Effector memory CD4-positive, alpha-beta T cell (primary cell): ENCODE measurements around the gene CCDC178.
"Not testable (repeated sequence)": the region's sequence is repeated elsewhere in the genome, so short reads cannot be mapped to it uniquely, and the experiment has no call there.

Experiments used
- DNase-seq, 3 donors: peaks; one replicate each; pipeline ENCODE4 v3.0.0-alpha.2; 2020
- H3K27ac ChIP-seq: 2 replicates; pipeline ENCODE4 v1.7.0; 2013; ENCODE audit warnings: mild to moderate bottlenecking, low read length, moderate library complexity; ENCODE audit not compliant: insufficient read depth, poor library complexity, severe bottlenecking
- H3K27me3 ChIP-seq: replicated peaks from 2 replicates; pipeline ENCODE4 v1.7.0; 2013; ENCODE audit warnings: mild to moderate bottlenecking, low read length; ENCODE audit not compliant: insufficient read depth, control insufficient read depth, poor library complexity, severe bottlenecking
- H3K36me3 ChIP-seq: 2 replicates; pipeline ENCODE4 v1.7.0; 2013; ENCODE audit warnings: mild to moderate bottlenecking, low read length, moderate library complexity; ENCODE audit not compliant: control insufficient read depth, insufficient read depth
- H3K4me1 ChIP-seq: 2 replicates; pipeline ENCODE4 v1.7.0; 2013; ENCODE audit warnings: low read length, mild to moderate bottlenecking; ENCODE audit not compliant: control insufficient read depth, insufficient read depth, poor library complexity, severe bottlenecking
- H3K4me3 ChIP-seq: 2 replicates; pipeline ENCODE4 v1.7.0; 2013; ENCODE audit warnings: low read length, low read depth, mild to moderate bottlenecking; ENCODE audit not compliant: insufficient read depth, poor library complexity, severe bottlenecking
- H3K9me3 ChIP-seq: 2 replicates; pipeline ENCODE4 v1.7.0; 2013; ENCODE audit warnings: mild to moderate bottlenecking, low read length, moderate library complexity; ENCODE audit not compliant: control insufficient read depth

The CCDC178 gene

DNA sequence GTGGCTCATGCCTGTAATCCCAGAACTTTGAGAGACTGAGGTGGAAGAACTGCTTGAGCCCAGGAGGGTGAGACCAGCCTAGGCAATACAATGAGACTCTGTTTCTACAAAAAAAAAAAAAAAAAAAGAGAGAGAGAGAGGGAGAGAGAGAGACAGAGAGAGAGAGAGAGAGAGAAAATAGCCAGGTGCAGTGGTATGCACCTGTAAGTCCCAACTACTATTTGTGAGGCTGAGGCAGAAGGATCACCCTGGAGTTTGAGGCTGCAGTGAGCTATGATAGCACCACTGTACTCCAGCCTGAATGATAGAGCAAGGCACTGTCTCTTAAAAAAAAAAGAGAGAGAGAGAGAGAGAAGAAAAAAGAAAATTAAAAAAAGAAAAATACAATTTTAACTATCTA lies 245.7 kb downstream of the CCDC178 start:
- H3K27me3 ChIP-seq = no peaks in the 10 kb centered on the region
- H3K4me1 ChIP-seq = no peaks in the 10 kb centered on the region
- H3K27ac ChIP-seq = no peak overlapping the region
- H3K36me3 ChIP-seq = no peaks in the 10 kb centered on the region
- H3K9me3 ChIP-seq = no peaks in the 10 kb centered on the region
- no peak overlapping the region for H3K4me3 ChIP-seq
- DNase-seq = no peak

DNA sequence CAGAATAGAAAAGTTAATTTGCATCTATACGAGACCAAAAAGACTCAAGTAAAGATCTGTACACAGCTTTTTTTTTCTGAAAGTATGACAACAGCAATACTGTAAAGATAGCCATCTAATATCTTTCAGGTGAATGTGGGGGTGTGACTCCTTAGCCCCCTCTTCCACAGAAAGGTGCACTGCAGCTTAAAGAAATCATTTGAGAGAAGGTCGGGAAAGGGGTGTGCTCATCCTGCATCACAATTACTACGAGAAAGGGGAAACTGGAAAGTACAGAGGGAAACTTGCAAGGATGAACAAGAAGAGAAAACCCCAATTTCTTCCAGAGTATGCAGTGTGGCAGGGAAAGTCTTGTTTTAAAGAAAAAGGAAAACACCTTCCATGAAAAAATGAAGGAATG lies 255.6 kb downstream of the CCDC178 start:
- no peak for DNase-seq
- Histone ChIP-seq H3K9me3 (no peaks in the 10 kb centered on the region), H3K27me3 (no peaks in the 10 kb centered on the region), H3K27ac (no peak overlapping the region), H3K4me3 (no peak overlapping the region), H3K4me1 (no peaks in the 10 kb centered on the region), H3K36me3 (no peaks in the 10 kb centered on the region)

DNA sequence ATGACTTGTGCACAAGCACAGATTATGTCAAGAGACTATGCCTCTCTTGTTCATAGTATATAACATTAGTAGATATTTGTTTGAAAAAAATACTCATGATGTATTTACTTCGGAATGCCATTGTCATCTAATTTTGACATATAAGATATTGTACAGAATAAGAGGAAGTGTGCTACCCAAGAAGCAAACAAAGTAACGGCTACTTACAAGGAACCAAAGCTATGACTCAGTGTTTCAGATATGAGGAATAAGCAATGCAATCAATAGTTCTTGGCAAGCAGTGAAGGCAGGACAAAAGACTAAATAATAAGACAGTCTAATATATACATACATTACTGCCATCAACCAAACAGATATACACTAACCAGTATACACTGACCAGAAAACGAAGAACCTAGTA lies 256.3 kb downstream of the CCDC178 start:
- H3K36me3 ChIP-seq = no peaks in the 10 kb centered on the region
- no peak overlapping the region for H3K4me3 ChIP-seq
- DNase-seq = no peak
- H3K4me1 ChIP-seq = no peaks in the 10 kb centered on the region
- H3K27ac ChIP-seq = no peak overlapping the region
- no peaks in the 10 kb centered on the region for H3K9me3 ChIP-seq
- H3K27me3 ChIP-seq = no peaks in the 10 kb centered on the region

DNA sequence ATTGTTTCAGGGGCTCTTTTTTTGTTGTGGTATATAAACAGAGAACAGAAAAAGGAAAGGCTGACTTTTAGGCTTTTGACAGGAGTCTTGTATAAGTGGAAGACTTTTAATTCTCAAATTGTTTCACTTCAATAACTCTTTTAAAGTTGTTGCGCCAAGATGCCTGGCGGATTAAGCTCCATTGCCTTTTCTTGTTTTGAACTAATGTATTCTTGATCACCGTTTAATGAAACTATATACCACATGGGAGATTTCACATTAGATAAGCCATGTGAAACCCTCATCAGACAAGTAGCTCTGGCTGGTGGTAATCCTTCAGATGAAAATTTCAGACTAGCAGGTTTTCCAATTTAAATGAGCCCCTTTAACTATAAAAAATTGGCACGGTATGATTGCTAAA lies 257.4 kb downstream of the CCDC178 start:
- no peak overlapping the region for H3K27ac ChIP-seq
- H3K36me3 ChIP-seq = no peaks in the 10 kb centered on the region
- no peaks in the 10 kb centered on the region for H3K27me3 ChIP-seq
- H3K4me1 ChIP-seq = no peaks in the 10 kb centered on the region
- no peaks in the 10 kb centered on the region for H3K9me3 ChIP-seq
- no peak for DNase-seq
- H3K4me3 ChIP-seq = no peak overlapping the region

DNA sequence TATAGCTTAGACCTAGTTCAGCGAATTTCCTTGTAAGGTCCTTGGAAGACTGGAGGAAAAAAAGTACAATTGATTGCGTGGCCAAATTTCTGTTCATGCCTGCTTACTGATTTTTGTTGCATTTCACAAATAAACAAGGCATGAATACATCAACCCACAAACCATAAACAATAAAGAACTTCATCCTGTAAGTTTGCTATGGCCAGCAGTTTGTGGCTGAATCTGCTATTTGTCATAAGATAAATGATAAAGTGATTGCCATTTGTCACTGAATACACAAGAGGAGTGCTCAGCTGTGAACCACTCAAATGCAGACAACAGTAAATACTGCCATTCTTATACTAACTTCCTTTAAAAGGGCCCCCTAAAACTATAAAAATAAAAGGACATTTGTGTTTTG lies 259.5 kb downstream of the CCDC178 start:
- no peak overlapping the region for H3K4me3 ChIP-seq
- no peak overlapping the region for H3K27ac ChIP-seq
- no peaks in the 10 kb centered on the region for H3K36me3 ChIP-seq
- no peaks in the 10 kb centered on the region for H3K27me3 ChIP-seq
- DNase-seq = no peak
- H3K4me1 ChIP-seq = no peaks in the 10 kb centered on the region
- no peaks in the 10 kb centered on the region for H3K9me3 ChIP-seq

DNA sequence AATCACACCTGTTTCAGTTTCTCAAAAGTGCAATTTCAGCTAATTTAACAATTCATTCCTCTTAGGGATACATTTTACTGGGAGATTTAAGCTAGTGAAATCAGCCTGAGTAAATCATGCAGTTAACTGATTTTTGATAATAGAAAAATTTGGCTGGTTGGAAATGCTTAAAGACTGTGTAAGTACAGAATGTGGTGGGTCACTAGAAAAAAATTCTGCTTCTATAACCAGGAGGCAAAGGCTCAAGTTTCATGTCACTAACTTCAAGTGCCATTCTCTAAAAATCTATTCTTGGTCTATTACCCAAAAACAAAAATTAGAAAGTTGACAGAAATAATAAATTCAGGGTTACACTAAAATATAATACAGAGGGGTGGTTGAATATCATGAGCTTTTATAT lies 271.3 kb downstream of the CCDC178 start:
- DNase-seq = no peak
- Histone ChIP-seq H3K27me3 (no peaks in the 10 kb centered on the region), H3K36me3 (no peaks in the 10 kb centered on the region), H3K27ac (no peak overlapping the region), H3K9me3 (no peaks in the 10 kb centered on the region), H3K4me1 (no peaks in the 10 kb centered on the region), H3K4me3 (no peak overlapping the region)

DNA sequence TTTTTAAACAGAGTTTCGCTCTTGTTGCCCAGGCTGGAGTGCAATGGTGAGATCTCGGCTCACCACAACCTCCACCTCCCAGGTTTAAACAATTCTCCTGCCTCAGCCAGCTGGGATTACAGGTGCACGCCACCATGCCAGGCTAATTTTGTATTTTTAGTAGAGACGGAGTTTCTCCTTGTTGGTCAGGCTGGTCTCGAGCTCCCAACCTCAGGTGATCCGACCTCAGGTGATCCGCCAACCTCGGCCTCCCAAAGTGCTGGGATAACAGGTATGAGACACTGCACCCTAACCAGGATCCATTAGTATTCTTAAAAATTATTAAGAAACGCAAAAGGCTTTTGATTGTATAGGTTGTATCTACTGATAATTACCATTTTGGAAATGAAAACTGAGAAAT lies 276.4 kb downstream of the CCDC178 start:
- H3K36me3 ChIP-seq, H3K27ac ChIP-seq, H3K27me3 ChIP-seq, H3K4me1 ChIP-seq, H3K4me3 ChIP-seq, H3K9me3 ChIP-seq, DNase-seq: not testable (repeated sequence)

DNA sequence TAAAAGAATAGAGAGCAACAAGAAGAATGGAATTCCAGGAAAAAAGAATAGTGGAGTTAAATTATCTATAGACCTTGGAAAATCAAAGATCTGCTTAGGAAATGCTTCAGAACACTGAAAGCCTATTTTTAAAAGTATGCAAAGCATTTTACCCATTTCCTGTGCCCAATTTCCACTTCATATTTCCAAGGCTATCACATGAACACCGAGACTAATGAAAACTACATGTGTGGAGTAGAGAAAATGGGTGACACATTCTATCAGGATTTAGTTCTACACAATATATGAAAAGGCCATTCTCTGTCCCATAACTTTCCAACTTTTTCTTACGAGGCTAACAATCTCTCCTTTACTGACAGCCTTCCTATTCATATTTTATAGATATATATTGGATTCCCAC lies 279.4 kb downstream of the CCDC178 start:
- H3K4me1 ChIP-seq = no peaks in the 10 kb centered on the region
- no peak for DNase-seq
- no peaks in the 10 kb centered on the region for H3K27me3 ChIP-seq
- H3K27ac ChIP-seq = no peak overlapping the region
- no peaks in the 10 kb centered on the region for H3K9me3 ChIP-seq
- no peaks in the 10 kb centered on the region for H3K36me3 ChIP-seq
- no peak overlapping the region for H3K4me3 ChIP-seq

DNA sequence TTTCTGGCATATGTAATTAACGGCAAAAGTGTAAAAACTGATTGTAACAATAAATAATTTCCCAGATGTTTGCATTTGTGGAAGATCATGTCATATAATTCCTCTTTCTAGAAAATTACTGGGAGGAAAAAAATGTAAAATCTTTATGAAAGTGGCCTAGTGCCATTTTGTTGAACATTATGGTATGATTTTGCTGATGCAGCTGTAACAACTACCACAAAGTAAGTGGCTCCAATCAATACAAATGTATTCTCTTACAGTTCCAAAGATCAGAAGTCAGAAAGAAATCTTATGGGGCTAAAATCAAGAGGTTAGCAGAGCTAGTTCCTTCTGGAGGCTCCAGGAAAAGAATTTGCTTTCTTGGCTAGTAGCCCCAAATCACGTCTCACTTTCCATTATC lies 281.4 kb downstream of the CCDC178 start:
- no peak overlapping the region for H3K27ac ChIP-seq
- DNase-seq = no peak

DNA sequence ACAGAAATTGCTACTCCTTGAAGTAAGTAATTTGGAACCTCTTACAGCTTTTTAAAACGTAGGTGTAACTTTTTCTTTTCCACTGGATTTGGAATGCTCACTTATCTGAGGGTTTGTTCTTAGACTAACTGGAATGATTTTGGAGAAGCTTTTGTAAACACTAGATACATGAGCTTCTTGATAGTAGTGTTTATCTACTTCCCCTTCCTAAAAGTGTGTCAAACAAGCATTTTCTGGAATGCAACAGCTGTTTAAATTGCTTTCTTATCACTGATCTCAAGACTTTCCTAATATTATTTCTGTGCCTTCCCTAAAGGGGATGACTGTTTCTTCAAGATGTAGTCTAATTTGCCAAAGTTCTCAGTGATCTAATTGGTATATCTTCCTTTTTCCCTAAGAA lies 282.6 kb downstream of the CCDC178 start:
- no peak for DNase-seq
- no peaks in the 10 kb centered on the region for H3K9me3 ChIP-seq
- no peaks in the 10 kb centered on the region for H3K27me3 ChIP-seq
- H3K27ac ChIP-seq = no peak overlapping the region
- H3K4me1 ChIP-seq = no peaks in the 10 kb centered on the region
- H3K36me3 ChIP-seq = no peaks in the 10 kb centered on the region
- H3K4me3 ChIP-seq = no peak overlapping the region

More for the DNA sequence above, 281.4 kb downstream of the CCDC178 start:
- Histone ChIP-seq H3K4me1 (no peaks in the 10 kb centered on the region), H3K9me3 (no peaks in the 10 kb centered on the region), H3K36me3 (no peaks in the 10 kb centered on the region), H3K4me3 (no peak overlapping the region), H3K27me3 (no peaks in the 10 kb centered on the region)

DNA sequence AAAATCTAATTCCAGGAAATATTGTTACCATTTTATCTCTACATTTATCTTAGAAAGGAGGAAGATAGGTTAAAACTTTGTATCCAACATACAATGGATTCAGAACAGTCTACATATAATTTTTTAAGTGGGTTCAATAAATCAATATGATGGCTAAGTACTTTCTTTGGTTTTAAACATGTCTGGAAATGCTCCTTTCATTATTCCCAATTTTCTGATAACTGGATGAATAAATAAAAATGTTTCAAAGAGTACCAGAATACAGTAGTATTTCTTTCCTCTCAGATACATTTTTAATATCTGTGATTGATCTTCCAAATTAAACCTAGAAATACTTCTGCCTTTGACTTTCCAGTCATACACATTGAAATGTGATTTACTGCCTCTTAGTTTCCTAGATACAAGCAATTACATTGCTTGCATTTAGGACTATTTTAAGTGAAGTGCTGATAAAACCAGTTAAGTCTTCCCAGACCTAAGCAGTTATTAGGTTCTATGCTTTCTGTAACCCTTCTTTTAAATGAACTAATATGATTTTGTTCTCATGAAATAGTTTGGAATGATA lies 283.5 kb downstream of the CCDC178 start:
- no peaks in the 10 kb centered on the region for H3K4me1 ChIP-seq
- no peak overlapping the region for H3K4me3 ChIP-seq
- H3K36me3 ChIP-seq = no peaks in the 10 kb centered on the region
- H3K27me3 ChIP-seq = no peaks in the 10 kb centered on the region
- DNase-seq = no peak
- no peaks in the 10 kb centered on the region for H3K9me3 ChIP-seq
- H3K27ac ChIP-seq = no peak overlapping the region
